A673 (cell line): ENCODE data around the gene DSCAML1. TPM values are rescaled to one million over a fixed set of nuclear protein-coding genes. Genes with fewer than 3 reads are reported as not detected.

ENCODE experiments used
- BruUV-seq: library from RNA; stranded (reverse); fragments of 400-500 nt; replicated peaks from 2 replicates; lab custom pipeline; 2021; lab: Mats Ljungman, UMichigan
- CTCF ChIA-PET: fragments of 300-600 bp; sonication (Branson Sonifier 250); formaldehyde crosslinking; loops from one replicate; lab custom pipeline; 2022; ENCODE audit warnings: antibody characterized with exemption; lab: Charles Lee
- POLR2A ChIA-PET: fragments of 300-600 bp; sonication (Branson Sonifier 250); formaldehyde crosslinking; loops from one replicate; lab custom pipeline; 2022; ENCODE audit warnings: antibody characterized with exemption; ENCODE audit not compliant: low non-redundant PET; lab: Charles Lee
- DNase-seq: peaks from one replicate; pipeline ENCODE4 v3.0.0-alpha.2; 2015; ENCODE audit warnings: low spot score
- H3K27ac ChIP-seq: fragments of 200-600 bp; sonication (generic); 2 replicates; pipeline ENCODE4 v1.5.1; 2016; ENCODE audit warnings: mixed run types, low read depth, mild to moderate bottlenecking, mixed read lengths, antibody characterized with exemption, low read length; ENCODE audit not compliant: poor library complexity, severe bottlenecking
- H3K27me3 ChIP-seq: fragments of 200-600 bp; sonication (generic); replicated peaks from 2 replicates; pipeline ENCODE4 v1.6.1; 2017; ENCODE audit warnings: mixed run types, low read depth, mild to moderate bottlenecking, mixed read lengths, antibody characterized with exemption, low read length; ENCODE audit not compliant: insufficient read depth, poor library complexity
- H3K36me3 ChIP-seq: fragments of 200-600 bp; sonication (generic); 2 replicates; pipeline ENCODE4 v1.6.1; 2016; ENCODE audit warnings: mixed run types, mild to moderate bottlenecking, mixed read lengths, antibody characterized with exemption, low read length; ENCODE audit not compliant: insufficient read depth, poor library complexity, severe bottlenecking
- H3K4me1 ChIP-seq: fragments of 200-600 bp; sonication (generic); 2 replicates; pipeline ENCODE4 v1.6.1; 2017; ENCODE audit warnings: mixed run types, mild to moderate bottlenecking, mixed read lengths, antibody characterized with exemption, low read length; ENCODE audit not compliant: insufficient read depth, poor library complexity, severe bottlenecking
- H3K4me3 ChIP-seq: fragments of 200-600 bp; sonication (generic); 2 replicates; pipeline ENCODE4 v1.5.1; 2016; ENCODE audit warnings: low read depth, mixed run types, mild to moderate bottlenecking, mixed read lengths, low read length; ENCODE audit not compliant: poor library complexity, severe bottlenecking
- H3K9me3 ChIP-seq: fragments of 200-600 bp; sonication (generic); 2 replicates; pipeline ENCODE4 v1.6.1; 2016; ENCODE audit warnings: mixed run types, low read depth, mild to moderate bottlenecking, mixed read lengths, antibody characterized with exemption, low read length; ENCODE audit not compliant: poor library complexity, severe bottlenecking
- CTCF ChIP-seq: fragments of 300-800, 200-600 bp; sonication (generic); conservative IDR thresholded peaks from 2 replicates; pipeline ENCODE4 v1.5.1; 2017; ENCODE audit warnings: low read depth, mild to moderate bottlenecking, antibody characterized with exemption, low read length, moderate library complexity, mixed read lengths
- EZH2 ChIP-seq: fragments of 200-600 bp; sonication (generic); IDR thresholded peaks from 2 replicates; pipeline ENCODE4 v1.6.1; 2017; ENCODE audit warnings: borderline replicate concordance, low read depth, mild to moderate bottlenecking, mixed read lengths, antibody characterized with exemption, low read length; ENCODE audit not compliant: poor library complexity, severe bottlenecking
- intact Hi-C: fragments of 100-400 bp; cut with micrococcal nuclease; formaldehyde crosslinking; loops from one replicate; pipeline ENCODE4 v1.10.0; 2022; ENCODE audit not compliant: unreplicated experiment
- total RNA-seq: library from RNA; stranded (reverse); gene quantifications from 2 replicates; pipeline ENCODE4 v1.2.3, GENCODE V29; 2021

Gene DSCAML1
- total RNA-seq, 1 experiment from 2014 or later, result not detected

- intact Hi-C loops, result no loop called here
- no peak for TF ChIP-seq CTCF
- TF ChIP-seq EZH2, result peak; percentile 73
- no peaks in the 10 kb centered on the region for H3K9me3 ChIP-seq
- CTCF ChIA-PET, result interaction anchor here (0.5 kb wide), 1 partner anchor 46 kb away, joined by 3 read pairs; no protein-coding TSS in a partner anchor
- POLR2A ChIA-PET, result no interaction called here
- H3K4me1 ChIP-seq, result peaks cover 3% of the 10 kb centered on the region
- no peaks in the 10 kb centered on the region for H3K36me3 ChIP-seq
- no peak overlapping the region for H3K27ac ChIP-seq
- no TSS peak for BruUV-seq
- peaks cover 80% of the 10 kb centered on the region for H3K27me3 ChIP-seq
- no peak for DNase-seq
- H3K4me3 ChIP-seq, result peak overlapping the region; percentile 28
These were observed 552 bp downstream of the DSCAML1 start for GRCh38 chr11:117796456-117796871.

GRCh38 chr11:117795638-117796455 is 1.2 kb downstream of the DSCAML1 start:
- Histone ChIP-seq H3K9me3 (no peaks in the 10 kb centered on the region), H3K4me1 (peaks cover 3% of the 10 kb centered on the region), H3K4me3 (peak overlapping the region; percentile 28), H3K36me3 (no peaks in the 10 kb centered on the region), H3K27ac (no peak overlapping the region), H3K27me3 (peaks cover 76% of the 10 kb centered on the region)
- DNase-seq, result no peak
- ChIA-PET CTCF (interaction anchor here (0.5 kb wide), 1 partner anchor 47 kb away, joined by 3 read pairs; no protein-coding TSS in a partner anchor), POLR2A (no interaction called here)
- intact Hi-C loops, result no loop called here
- peak; percentile 92 for TF ChIP-seq EZH2
- no peak for TF ChIP-seq CTCF
- BruUV-seq, result no TSS peak

- ChIA-PET CTCF (no interaction called here), POLR2A (interaction anchor here (0.6 kb wide), 1 partner anchor 1852 kb away, joined by 10 read pairs; no protein-coding TSS in a partner anchor)
- Histone ChIP-seq H3K4me3 (no peak overlapping the region), H3K9me3 (no peaks in the 10 kb centered on the region), H3K27me3 (peaks cover 68% of the 10 kb centered on the region), H3K36me3 (no peaks in the 10 kb centered on the region), H3K4me1 (peaks cover 3% of the 10 kb centered on the region), H3K27ac (no peak overlapping the region)
- BruUV-seq, result no TSS peak
- TF ChIP-seq EZH2 (no peak), CTCF (no peak)
- DNase-seq, result no peak
- intact Hi-C loops, result no loop called here
These were observed 2.0 kb downstream of the DSCAML1 start for GRCh38 chr11:117794772-117795629.
